GM12801 (cell line): Measurements from ENCODE around the gene ATP6V0D1.

Experiments used
- TF ChIP-seq, protein P1 (sequence below): IDR thresholded peaks from one replicate; pipeline ENCODE4 v1.5.1; 2011; ENCODE audit warnings: control low read depth; ENCODE audit not compliant: insufficient read length; ENCODE audit errors: extremely low read depth

The ATP6V0D1 gene

DNA sequence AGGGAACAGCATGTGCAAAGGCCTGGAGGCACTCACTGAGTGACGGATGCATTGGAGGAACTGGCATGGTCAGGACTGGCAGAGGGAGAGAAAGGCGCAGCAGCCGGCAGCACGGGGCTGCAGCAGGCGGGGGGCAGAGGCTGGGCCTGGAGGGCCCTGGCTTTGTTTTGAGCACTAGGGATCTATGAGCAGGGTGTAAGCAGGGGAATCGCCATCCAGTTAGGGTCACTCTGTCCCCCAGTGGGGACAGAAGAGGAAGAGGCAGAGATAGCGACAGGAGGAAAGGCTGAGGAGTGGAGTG lies 35.9 kb downstream of the ATP6V0D1 start:
- TF ChIP-seq, protein P1, sequence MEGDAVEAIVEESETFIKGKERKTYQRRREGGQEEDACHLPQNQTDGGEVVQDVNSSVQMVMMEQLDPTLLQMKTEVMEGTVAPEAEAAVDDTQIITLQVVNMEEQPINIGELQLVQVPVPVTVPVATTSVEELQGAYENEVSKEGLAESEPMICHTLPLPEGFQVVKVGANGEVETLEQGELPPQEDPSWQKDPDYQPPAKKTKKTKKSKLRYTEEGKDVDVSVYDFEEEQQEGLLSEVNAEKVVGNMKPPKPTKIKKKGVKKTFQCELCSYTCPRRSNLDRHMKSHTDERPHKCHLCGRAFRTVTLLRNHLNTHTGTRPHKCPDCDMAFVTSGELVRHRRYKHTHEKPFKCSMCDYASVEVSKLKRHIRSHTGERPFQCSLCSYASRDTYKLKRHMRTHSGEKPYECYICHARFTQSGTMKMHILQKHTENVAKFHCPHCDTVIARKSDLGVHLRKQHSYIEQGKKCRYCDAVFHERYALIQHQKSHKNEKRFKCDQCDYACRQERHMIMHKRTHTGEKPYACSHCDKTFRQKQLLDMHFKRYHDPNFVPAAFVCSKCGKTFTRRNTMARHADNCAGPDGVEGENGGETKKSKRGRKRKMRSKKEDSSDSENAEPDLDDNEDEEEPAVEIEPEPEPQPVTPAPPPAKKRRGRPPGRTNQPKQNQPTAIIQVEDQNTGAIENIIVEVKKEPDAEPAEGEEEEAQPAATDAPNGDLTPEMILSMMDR, result no peak

DNA sequence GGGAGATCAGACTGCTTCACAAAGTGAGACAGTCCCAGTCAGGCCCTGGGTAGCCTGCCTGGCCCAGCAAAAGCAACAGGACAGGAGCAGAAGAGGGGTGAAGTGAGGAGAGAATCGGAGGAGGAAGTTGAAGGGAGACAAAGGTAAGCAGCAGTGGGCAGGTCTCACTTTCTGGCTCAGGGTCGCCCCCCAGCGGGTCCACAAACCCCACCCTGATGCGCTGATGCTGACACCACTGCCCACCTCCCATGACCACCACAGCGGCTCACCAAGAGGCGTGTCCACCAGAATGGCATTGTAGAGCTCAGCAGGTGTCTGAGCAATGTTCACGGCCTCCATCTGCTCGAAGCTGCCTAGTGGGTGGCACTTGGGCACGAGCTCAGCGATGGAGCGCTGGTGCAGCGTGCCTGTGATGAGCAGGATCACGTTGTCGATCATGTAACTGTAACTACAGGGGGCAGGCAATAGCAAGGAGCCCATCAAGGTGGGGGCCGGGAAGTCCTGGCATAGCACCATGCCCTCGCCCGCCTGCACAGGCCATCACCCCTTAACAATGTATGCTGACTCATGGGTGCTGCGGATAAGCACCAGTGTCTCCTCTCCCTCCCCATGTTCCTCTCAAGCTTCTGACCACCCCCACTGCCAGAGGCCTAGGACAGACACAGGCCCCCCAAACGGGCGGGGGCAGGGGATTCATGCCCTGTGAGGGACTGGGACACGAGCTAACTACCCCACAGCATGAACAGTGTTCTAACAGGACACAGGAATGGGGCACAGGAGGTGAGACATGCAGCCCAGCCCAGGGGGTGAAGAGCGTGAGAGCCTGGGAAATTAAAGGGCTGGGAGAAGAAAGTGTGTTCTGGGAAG lies 36.5 kb downstream of the ATP6V0D1 start:
- TF ChIP-seq, protein P1, result no peak

DNA sequence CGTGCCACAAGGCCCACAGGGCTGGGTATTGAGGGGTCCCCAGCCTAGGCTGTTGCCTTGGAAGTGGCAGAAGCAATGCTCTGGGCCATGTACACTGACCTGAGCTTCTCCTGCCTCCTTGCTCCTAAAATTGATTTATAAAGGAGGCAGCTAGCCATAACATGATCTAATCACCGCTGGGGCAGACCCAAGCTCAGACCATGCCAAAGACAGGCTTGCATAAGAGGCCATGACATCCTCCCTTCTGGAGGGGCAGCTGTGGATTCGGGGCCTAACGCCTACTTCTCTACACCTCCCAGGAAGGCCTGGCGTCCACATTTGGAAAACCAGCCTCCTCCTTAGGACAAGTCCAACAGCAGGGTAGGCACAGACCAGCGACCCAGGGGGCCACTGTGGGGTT lies 37.7 kb downstream of the ATP6V0D1 start:
- TF ChIP-seq, protein P1, result no peak

DNA sequence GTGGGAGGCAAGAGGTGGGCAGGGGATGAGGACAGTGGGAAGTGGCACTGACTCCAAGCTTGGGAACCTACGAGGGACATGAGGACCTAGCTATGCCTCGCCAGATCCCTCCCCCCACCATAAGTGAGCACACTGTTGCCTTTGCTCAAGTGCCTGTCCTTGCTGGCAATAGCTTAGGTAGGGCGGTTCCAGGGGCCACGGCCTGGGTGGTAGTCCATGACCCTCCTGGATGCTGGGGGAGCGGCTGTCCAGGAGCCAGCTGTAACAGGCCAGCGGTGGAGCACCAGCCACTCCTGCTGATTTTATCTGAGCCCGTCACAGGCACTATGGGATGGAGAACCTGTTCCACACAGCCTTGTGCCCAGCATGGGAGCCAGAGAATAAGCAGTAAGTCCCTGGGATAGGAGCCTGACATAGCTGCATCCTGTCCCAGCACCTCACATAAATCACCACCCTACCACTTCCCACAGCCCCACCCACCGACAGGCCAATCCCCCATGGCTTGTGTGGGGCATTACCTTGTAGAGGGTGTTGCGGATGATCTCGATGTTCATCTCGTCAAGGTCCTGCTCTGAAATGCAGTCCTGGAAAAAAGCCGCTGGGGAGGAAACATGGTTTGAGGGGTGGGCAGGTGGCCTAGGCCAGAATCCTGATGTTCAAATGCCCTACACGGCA lies 38.2 kb downstream of the ATP6V0D1 start:
- TF ChIP-seq, protein P1, result no peak

DNA sequence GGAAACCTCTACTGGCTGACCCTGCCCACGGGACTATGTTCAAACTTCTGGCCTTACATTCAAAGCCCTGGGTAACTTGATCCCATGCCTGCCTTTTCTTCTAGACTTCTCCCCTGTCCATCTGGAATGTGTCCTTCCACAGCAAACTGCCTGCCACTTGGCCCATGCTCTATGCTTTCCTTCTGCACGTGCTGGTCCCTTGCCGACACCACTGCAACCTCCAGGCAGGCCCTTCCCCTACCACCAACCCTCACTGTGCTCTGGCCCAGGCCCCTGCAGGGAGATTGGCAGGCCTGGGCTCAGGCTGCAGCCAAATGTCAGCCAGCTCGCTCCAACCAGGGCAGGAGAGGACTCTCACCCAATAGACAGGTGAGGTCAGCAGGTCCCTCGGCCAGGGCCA lies 39.0 kb downstream of the ATP6V0D1 start:
- TF ChIP-seq, protein P1, result no peak

DNA sequence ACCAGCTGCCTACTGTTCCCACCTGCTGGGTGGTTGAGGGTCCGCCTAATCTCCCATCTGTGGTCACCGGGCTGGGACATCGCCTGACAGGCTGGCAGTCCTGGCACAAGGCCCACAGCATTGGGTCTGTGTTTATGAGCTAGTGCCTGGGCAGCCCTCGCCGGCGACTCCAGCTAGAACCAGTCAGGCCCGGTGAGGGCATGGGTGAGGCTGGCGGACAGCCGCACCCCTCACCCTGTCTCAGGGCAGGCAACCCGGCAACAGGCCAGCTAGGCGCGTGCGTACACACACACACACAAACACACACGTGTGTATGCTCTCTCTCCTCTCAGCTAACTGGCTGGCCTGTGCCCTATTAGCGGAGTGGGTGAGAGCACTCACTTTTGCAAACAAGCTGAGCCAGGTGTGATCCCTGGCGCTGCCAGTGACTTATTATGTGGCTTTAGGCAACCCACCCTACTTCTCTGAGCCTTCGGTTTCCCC lies 39.6 kb downstream of the ATP6V0D1 start:
- TF ChIP-seq, protein P1, result no peak

DNA sequence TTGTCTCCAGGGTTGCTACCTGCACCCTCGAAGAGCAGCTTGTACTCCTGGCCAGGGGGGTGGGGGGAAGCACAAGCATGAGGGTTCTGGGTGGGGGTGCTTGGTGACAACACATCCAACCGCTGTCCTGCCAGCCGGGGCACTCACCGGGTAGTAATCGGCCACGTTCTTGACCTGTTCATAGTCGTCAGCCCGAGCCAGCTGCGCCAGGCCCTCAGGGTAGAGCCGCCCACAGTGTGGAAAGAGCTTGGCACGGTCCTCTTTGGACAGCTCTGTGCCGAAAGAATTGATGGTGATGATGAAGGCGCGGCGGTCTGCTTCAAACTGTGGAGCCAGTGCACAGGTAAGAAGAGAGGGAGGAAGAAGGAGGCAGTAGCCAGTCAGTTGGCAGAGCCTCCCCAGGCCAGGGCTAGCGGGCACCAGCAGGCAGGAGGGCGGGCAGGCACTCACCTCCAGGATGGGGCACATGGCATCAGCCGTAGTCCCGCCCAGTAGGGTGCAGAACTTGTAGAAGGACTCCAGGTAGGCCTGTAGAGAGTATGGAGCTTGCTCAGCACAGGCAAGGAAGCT lies 42.0 kb downstream of the ATP6V0D1 start:
- TF ChIP-seq, protein P1, result no peak
